Epithelial cell of proximal tubule (primary cell): Measurements from ENCODE around the gene POLE. TPM values are rescaled to one million over a fixed set of nuclear protein-coding genes. Genes with fewer than 3 reads are reported as not detected.

Experiments used
- DNase-seq: peaks from one replicate; pipeline ENCODE4 v3.0.0-alpha.2; 2011; ENCODE audit warnings: low read depth
- H3K4me3 ChIP-seq: 2 replicates; pipeline ENCODE4 v1.5.1; 2011; ENCODE audit warnings: low read depth, mild to moderate bottlenecking, low read length
- total RNA-seq: library from RNA; depleted of rRNA; stranded (reverse); fragments of >200 nt; gene quantifications from 2 replicates; pipeline ENCODE4 v1.2.3, GENCODE V29; 2015
- TF ChIP-seq, protein P1 (sequence below): conservative IDR thresholded peaks from 2 replicates; pipeline ENCODE4 v1.5.1; 2012; ENCODE audit warnings: low read depth, mild to moderate bottlenecking, low read length

The POLE gene
- total RNA-seq, 1 donor from 2014 or later, result 37.9 TPM

GRCh38 chr12:132710405-132711079 lies 23.4 kb upstream of the POLE start, which contains the start of gene PGAM5:
TSS of gene PGAM5 (plus strand) at chr12:132710842. CDS start at chr12:132710877, 35 bp downstream.
- TF ChIP-seq, protein P1, sequence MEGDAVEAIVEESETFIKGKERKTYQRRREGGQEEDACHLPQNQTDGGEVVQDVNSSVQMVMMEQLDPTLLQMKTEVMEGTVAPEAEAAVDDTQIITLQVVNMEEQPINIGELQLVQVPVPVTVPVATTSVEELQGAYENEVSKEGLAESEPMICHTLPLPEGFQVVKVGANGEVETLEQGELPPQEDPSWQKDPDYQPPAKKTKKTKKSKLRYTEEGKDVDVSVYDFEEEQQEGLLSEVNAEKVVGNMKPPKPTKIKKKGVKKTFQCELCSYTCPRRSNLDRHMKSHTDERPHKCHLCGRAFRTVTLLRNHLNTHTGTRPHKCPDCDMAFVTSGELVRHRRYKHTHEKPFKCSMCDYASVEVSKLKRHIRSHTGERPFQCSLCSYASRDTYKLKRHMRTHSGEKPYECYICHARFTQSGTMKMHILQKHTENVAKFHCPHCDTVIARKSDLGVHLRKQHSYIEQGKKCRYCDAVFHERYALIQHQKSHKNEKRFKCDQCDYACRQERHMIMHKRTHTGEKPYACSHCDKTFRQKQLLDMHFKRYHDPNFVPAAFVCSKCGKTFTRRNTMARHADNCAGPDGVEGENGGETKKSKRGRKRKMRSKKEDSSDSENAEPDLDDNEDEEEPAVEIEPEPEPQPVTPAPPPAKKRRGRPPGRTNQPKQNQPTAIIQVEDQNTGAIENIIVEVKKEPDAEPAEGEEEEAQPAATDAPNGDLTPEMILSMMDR, result no peak
- no peak for DNase-seq
- H3K4me3 ChIP-seq, result peak within 1 kb of the TSS; percentile 81

DNA sequence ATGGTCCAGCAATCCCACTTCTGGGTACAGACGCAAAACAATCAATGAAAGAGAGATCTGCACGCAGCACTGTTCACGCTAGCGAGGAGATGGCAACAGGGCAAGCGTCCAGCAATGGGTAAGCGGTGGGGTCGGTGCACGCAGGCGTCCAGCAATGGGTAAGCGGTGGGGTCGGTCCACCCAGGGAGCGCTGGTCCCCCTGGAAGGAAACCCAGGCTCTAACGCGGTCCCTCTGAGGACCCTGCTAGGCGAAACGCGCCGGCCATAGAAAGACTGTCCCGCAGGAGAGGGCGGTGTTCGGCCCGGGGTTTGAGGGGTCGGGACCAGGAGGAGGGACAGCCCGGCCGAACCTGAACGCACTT lies 22.9 kb upstream of the POLE start:
- DNase-seq, result no peak
- TF ChIP-seq, protein P1, result no peak
- peak overlapping the region; percentile 81 for H3K4me3 ChIP-seq

- DNase-seq, result no peak
- no peak overlapping the region for H3K4me3 ChIP-seq
- TF ChIP-seq, protein P1, result no peak
Measured at GRCh38 chr12:132708150-132708549, 21.0 kb upstream of the POLE start.

DNA sequence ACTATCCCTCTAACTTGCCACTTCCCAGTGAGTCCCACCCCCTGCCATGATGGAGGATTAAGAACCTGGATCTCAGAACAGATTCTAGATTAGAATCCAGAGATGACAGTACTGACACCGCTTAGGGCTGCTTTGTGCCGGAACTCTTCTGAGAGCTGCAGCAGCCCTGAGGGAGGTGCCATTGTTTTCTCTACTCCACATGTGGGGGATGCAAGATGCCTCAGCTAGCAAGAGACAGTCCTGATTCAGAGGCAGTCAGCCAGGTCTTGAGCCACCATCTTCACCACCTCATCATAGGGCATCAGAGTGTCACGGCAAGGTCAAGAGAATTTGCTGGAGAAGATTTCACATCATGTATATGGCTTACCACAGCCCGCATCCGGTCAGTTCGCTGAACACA lies 20.1 kb upstream of the POLE start:
- no peak overlapping the region for H3K4me3 ChIP-seq
- DNase-seq, result no peak
- TF ChIP-seq, protein P1, result no peak

GRCh38 chr12:132703641-132704040 lies 16.5 kb upstream of the POLE start:
- TF ChIP-seq, protein P1, result no peak
- H3K4me3 ChIP-seq, result no peak overlapping the region
- DNase-seq, result no peak

- no peak for DNase-seq
- H3K4me3 ChIP-seq, result no peak overlapping the region
- TF ChIP-seq, protein P1, result no peak
Measured at GRCh38 chr12:132702640-132703039, 15.5 kb upstream of the POLE start.

GRCh38 chr12:132700212-132700822 lies 13.2 kb upstream of the POLE start:
- TF ChIP-seq, protein P1, result no peak
- H3K4me3 ChIP-seq, result no peak overlapping the region
- no peak for DNase-seq
